GM12878 (cell line): ENCODE results near the gene UST. TPM values are rescaled to one million over a fixed set of nuclear protein-coding genes. Genes with fewer than 3 reads are reported as not detected.

Experiments
- BCL11A ChIP-seq: IDR thresholded peaks from 2 replicates; pipeline ENCODE4 v1.6.1; 2011; ENCODE audit warnings: low read depth, low read length
- BCL3 ChIP-seq: IDR thresholded peaks from 2 replicates; pipeline ENCODE4 v1.6.1; 2011; ENCODE audit warnings: borderline replicate concordance, low read depth, mild to moderate bottlenecking, moderate library complexity, low read length; ENCODE audit not compliant: insufficient read depth, poor library complexity, severe bottlenecking
- CBX5 ChIP-seq: sonication (generic); IDR thresholded peaks from 2 replicates; pipeline ENCODE4 v1.6.1; 2016; ENCODE audit warnings: low read depth, moderate library complexity, mild to moderate bottlenecking, inconsistent platforms
- E2F4 ChIP-seq: IDR thresholded peaks from 2 replicates; pipeline ENCODE4 v1.6.1; 2012; ENCODE audit warnings: low read depth, low read length, improper control_type of control experiment
- EP300 ChIP-seq, 2 experiments: fragments of 150-350 bp in 1 of 2; IDR thresholded peaks; 2 replicates each; pipeline ENCODE4 v1.6.1; 2011 to 2012; ENCODE audit warnings: low read depth in 2 of 2, low read length in 2 of 2, borderline replicate concordance in 1 of 2, improper control_type of control experiment in 1 of 2, inconsistent platforms in 1 of 2; ENCODE audit not compliant: control insufficient read depth in 1 of 2
- GABPA ChIP-seq: IDR thresholded peaks from 2 replicates; pipeline ENCODE4 v1.6.1; 2014; ENCODE audit warnings: antibody characterized with exemption, low read depth, mild to moderate bottlenecking, inconsistent platforms
- HDAC2 ChIP-seq: fragments of 200-600 bp; sonication (generic); IDR thresholded peaks from 2 replicates; pipeline ENCODE4 v1.6.1; 2017
- HDAC6 ChIP-seq: fragments of 200-600 bp; sonication (generic); IDR thresholded peaks from one replicate; pipeline ENCODE4 v1.8.0; 2017; ENCODE audit warnings: antibody characterized with exemption; ENCODE audit not compliant: unreplicated experiment
- HDGF ChIP-seq: fragments of 450-650 bp; IDR thresholded peaks from 2 replicates; pipeline ENCODE4 v1.6.1; 2016; ENCODE audit warnings: antibody characterized with exemption
- IRF5 ChIP-seq: fragments of 450-650 bp; IDR thresholded peaks from 2 replicates; pipeline ENCODE4 v1.6.1; 2017; ENCODE audit warnings: borderline replicate concordance
- JUNB ChIP-seq: IDR thresholded peaks from 2 replicates; pipeline ENCODE4 v1.6.1; 2016; ENCODE audit warnings: antibody characterized with exemption, mild to moderate bottlenecking
- LARP7 ChIP-seq: fragments of 450-650 bp; IDR thresholded peaks from 2 replicates; pipeline ENCODE4 v1.6.1; 2017; ENCODE audit warnings: mild to moderate bottlenecking
- MEF2B ChIP-seq: fragments of 450-650 bp; IDR thresholded peaks from 2 replicates; pipeline ENCODE4 v1.6.1; 2018; ENCODE audit warnings: mild to moderate bottlenecking, moderate library complexity; ENCODE audit not compliant: partially characterized antibody, poor library complexity, severe bottlenecking
- NFIC ChIP-seq: IDR thresholded peaks from 2 replicates; pipeline ENCODE4 v1.6.1; 2012; ENCODE audit warnings: low read depth, mild to moderate bottlenecking, inconsistent platforms, low read length, moderate library complexity
- RAD51 ChIP-seq: fragments of 450-650 bp; IDR thresholded peaks from 2 replicates; pipeline ENCODE4 v1.6.1; 2016; ENCODE audit warnings: moderate library complexity, mild to moderate bottlenecking, inconsistent platforms
- RBBP5 ChIP-seq: fragments of 200-600 bp; sonication (generic); conservative IDR thresholded peaks from 2 replicates; pipeline ENCODE4 v1.6.1; 2016
- REST ChIP-seq: IDR thresholded peaks from 2 replicates; pipeline ENCODE4 v1.6.1; 2012; ENCODE audit warnings: mild to moderate bottlenecking, low read depth, low read length
- SIX5 ChIP-seq: IDR thresholded peaks from 2 replicates; pipeline ENCODE4 v1.6.1; 2011; ENCODE audit warnings: mild to moderate bottlenecking, low read depth, low read length, moderate library complexity; ENCODE audit not compliant: severe bottlenecking
- SMAD5 ChIP-seq: IDR thresholded peaks from 2 replicates; pipeline ENCODE4 v1.6.1; 2016; ENCODE audit warnings: antibody characterized with exemption, low read depth
- TCF7 ChIP-seq: IDR thresholded peaks from 2 replicates; pipeline ENCODE4 v1.6.1; 2014; ENCODE audit warnings: antibody characterized with exemption, borderline replicate concordance
- USF2 ChIP-seq: IDR thresholded peaks from 2 replicates; pipeline ENCODE4 v1.6.1; 2011; ENCODE audit warnings: low read depth, low read length, improper control_type of control experiment, borderline replicate concordance
- ZBED1 ChIP-seq: IDR thresholded peaks from 2 replicates; pipeline ENCODE4 v1.6.1; 2016; ENCODE audit warnings: borderline replicate concordance
- ZNF274 ChIP-seq: IDR thresholded peaks from one replicate; pipeline ENCODE4 v1.8.0; 2011; ENCODE audit not compliant: insufficient read length, insufficient read depth
- ZNF384 ChIP-seq: IDR thresholded peaks from 2 replicates; pipeline ENCODE4 v1.6.1; 2012; ENCODE audit warnings: low read depth, mild to moderate bottlenecking, low read length, improper control_type of control experiment, borderline replicate concordance
- polyA plus RNA-seq, 11 experiments: library from polyadenylated mRNA; depleted of rRNA in 4 of 11; unstranded in 6 of 11; stranded (reverse) in 5 of 11; fragments of >200 nt; fragmentation: Nextera tagmentation in 4 of 11; fragmentation: Illumina TruSeq in 1 of 11; extraction: Ambion mirVana in 4 of 11; extraction: Trizol in 1 of 11; gene quantifications; 1 replicate in 1 of 11; 2 replicates in 10 of 11; pipeline versions ENCODE4 v1.2.1 to v1.2.3, GENCODE V29; 2011 to 2016; ENCODE audit warnings: inconsistent platforms in 2 of 11, missing spikeins in 2 of 11, low read depth in 1 of 11
- total RNA-seq, 4 experiments: library from RNA; depleted of rRNA in 3 of 4; stranded (reverse); fragments of >200 nt in 3 of 4; fragmentation: Illumina TruSeq in 1 of 4; extraction: Trizol in 1 of 4; gene quantifications; 2 replicates each; pipeline versions ENCODE4 v1.2.1 to v1.2.3, GENCODE V29; 2013 to 2021

The UST gene
- total and polyA plus RNA-seq, 10 of the 15 experiments (the other 5 are each of a cell fraction or from before 2014, with no cell fraction given), result 0.74 to 43.3 (median 2.2) TPM

GRCh38 chr6:148758492-148758891 is 11.7 kb downstream of the UST start (continued):
- TF ChIP-seq IRF5, result no peak
- no peak for TF ChIP-seq SMAD5
- TF ChIP-seq NFIC, result peak; percentile 99
- no peak for TF ChIP-seq LARP7
- TF ChIP-seq JUNB, result peak; percentile 97
- TF ChIP-seq E2F4, result no peak
- peak; percentile 80 for TF ChIP-seq ZNF384
- no peak for TF ChIP-seq SIX5
- peak; percentile 97 for TF ChIP-seq BCL3
- 0 out of 2 replicates have a peak, but pooled peaks have one; percentile 45 for TF ChIP-seq REST
- TF ChIP-seq RAD51, result peak; percentile 32
- no peak for TF ChIP-seq USF2
- peak; percentile 100 for TF ChIP-seq BCL11A
- TF ChIP-seq ZNF274, result no peak
- TF ChIP-seq ZBED1, result peak; percentile 94
- TF ChIP-seq HDAC6, result no peak
- TF ChIP-seq CBX5, result no peak; the same call in 1 of the 2 replicates
- no peak for TF ChIP-seq HDGF
- no peak for TF ChIP-seq TCF7
- TF ChIP-seq EP300 (IDR thresholded peaks at IDR 0.05; ENCODE audit: borderline replicate concordance in 1 of 2, control insufficient read depth in 1 of 2, low read depth in 2 of 2, low read length in 2 of 2), result peak; percentile 97 to 100
- no peak for TF ChIP-seq HDAC2
- peak; percentile 92 for TF ChIP-seq MEF2B
- no peak for TF ChIP-seq RBBP5
- peak; percentile 54 for TF ChIP-seq GABPA
